ENCODE measurements around the gene VCAM1.

Gene VCAM1

DNA sequence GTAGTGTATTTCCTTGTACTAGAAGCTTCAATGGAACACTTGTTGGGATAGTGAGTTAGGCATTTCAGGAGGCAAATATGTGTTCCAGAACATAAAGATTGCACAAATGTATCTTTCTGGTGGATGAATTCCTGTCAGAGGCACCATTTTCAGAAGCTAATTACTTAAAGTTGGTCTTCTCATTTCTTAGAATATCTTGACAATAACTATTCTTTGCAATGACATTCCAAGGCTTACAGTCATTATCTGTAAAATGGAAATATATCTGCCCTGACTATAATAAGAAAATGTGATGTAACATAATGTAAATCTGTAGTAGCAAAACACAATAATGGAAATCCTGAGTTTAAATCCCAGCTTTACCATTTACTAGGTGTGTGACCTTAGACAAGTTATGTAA, 2.7 kb downstream of the VCAM1 start:
- DNase-seq (ENCODE audit: low spot score): no peak

DNA sequence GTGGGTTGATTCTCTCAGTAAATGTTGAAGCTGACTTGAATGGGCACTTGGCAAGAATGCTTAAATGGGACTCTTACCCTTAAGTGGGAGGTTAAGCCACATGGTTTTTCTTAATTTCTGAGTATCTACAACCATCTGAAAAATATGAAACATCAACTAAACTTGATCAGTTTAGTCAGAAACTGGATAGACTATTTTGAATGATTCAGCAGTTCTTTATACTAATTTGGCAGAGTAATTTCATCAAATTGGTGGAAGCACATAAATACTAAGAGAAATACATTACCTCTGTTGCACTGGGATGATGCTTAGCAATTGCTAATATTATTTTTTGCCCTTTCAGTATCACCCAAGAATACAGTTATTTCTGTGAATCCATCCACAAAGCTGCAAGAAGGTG, 4.7 kb downstream of the VCAM1 start:
- no peak for DNase-seq (ENCODE audit: low spot score)

DNA sequence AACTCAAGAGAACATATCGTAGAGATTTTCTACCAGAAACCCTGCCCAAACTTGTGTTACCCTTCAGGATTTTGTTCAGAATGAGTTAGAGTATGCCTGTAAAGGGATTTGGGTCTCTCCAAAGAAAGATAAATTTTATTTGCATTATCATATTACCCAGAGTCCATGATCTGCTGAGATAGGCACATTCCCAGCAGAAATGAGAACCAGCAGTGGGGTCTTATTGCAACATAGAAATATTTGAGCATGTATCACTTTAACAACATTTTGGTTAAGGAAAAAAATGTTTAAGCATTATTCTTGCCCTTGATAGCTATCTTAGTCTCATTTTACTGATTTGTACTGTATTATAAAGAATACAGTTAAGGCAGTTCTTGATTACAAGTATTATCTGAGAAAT, 10.6 kb downstream of the VCAM1 start:
- no peak for DNase-seq (ENCODE audit: low spot score)

DNA sequence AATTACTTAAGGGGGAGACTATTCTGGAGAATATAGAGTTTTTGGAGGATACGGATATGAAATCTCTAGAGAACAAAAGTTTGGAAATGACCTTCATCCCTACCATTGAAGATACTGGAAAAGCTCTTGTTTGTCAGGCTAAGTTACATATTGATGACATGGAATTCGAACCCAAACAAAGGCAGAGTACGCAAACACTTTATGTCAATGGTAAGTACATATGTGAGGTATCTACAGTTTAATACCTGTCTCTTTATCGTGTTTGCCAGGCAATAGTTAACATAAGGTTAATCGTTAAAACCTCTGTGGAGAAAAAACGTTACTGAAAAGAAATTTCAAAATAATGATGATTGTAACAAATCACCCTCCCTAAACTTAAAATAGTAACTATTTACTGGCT, 11.8 kb downstream of the VCAM1 start:
- no peak for DNase-seq (ENCODE audit: low spot score)

DNA sequence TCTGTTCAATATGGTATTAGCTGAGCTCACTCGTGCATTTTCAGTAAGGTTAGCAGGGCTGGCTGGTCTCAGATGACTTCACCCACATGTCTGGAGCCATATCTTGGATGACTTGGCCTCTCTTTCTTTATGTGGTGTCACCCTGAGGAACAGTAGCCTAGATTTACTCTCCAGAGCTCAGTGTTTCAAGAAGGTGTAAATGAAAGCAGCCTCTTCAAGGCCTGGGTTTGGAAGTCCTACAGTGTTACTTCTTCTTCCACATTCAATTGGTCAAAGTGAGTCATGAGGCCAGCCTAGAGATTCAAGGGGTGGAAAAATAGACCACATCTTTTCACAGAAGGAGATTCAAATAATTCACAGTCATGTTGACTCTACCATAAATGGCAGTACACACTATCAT, 12.2 kb downstream of the VCAM1 start:
- DNase-seq (ENCODE audit: low spot score): no peak

DNA sequence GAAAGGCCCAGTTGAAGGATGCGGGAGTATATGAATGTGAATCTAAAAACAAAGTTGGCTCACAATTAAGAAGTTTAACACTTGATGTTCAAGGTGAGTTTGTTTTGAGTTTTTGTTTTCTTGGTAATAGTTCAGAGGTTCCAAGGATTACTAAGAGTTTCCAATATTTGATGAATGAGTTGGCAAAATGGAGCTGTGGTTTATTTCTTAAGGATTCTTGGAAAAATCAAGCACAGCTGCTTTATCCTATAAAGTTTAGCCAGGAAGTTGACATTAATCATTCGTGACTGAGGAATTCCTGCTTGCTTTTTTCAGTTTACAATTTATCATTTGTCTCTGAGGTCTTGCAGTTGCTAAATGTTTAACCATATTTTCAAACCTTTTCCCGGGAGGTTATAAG, 15.1 kb downstream of the VCAM1 start:
- DNase-seq (ENCODE audit: low spot score): no peak

DNA sequence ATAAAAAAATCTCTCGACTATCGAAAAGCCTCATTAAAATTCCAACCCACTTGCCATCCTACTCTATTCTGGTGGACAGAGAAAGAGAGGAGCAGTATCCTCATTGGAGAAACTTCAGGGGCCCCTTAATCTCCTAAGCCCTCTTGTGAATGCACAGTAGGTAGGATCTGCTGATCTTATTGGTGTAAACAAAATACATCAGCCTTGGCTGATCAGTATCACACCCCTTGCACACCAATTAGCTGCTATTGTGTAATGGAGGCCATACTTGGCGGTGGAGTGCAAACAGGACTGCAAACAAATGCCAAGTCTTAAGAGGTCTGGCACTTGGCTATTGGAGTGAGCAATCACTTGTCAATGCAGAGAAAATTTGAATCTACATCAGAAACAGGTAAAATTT, 15.7 kb downstream of the VCAM1 start:
- no peak for DNase-seq (ENCODE audit: low spot score)

DNA sequence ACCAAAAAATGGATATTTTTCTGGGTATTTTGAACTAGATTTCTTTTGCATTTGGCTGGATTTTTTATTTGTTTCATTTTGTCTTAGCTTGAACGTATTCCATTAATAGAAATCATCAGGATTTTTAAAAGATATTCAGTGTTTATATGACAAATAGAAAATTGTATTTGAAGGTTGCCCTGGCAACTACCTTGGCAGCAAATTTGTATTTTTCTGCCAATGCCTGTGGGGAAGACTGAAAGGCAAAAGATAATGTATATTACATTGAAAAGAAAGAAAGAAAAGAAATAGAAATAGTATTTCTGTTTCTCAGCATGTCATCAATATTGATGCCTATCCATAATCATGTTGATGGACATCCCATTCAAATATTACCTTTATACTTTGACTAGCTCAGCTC, 16.8 kb downstream of the VCAM1 start:
- DNase-seq (ENCODE audit: low spot score): no peak

DNA sequence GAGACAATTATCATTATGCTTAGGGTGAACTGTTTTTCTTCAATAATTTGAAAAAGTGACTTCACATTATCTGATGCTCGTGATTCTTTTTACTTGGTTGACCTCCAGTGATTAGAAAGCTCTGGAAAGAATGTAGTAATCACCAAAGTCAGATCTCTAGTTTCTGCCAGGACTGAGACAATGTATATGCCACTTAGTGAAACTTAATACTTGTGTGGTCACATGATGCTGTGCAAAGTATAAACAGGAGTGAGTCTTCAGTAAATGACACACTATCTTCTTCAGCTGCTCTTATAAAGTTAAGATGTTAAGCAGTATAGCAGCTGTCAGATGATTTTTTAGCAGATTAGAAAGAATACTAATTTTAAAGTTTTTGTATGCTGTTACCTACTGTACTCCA, 17.2 kb downstream of the VCAM1 start:
- DNase-seq (ENCODE audit: low spot score): no peak

DNA sequence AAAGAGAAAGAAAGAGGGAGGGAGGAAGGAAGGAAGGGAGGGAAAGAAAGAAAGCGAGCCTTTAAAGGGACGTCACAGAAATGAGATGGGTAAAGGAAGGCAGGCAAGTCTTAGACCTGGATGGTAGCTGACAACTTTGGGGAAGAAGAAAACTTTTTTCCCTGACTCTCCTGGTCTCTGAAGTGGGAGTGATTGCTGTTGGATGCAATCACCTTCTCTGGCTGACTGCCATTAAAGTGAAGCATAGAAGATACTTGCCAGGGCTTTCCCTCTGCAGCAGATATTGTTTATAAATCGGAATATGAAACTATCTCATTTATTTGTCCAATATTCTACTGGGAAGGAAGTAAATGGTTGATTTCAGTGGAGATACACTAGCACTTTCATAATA, 27.0 kb downstream of the VCAM1 start:
- no peak for DNase-seq (ENCODE audit: low spot score)

DNA sequence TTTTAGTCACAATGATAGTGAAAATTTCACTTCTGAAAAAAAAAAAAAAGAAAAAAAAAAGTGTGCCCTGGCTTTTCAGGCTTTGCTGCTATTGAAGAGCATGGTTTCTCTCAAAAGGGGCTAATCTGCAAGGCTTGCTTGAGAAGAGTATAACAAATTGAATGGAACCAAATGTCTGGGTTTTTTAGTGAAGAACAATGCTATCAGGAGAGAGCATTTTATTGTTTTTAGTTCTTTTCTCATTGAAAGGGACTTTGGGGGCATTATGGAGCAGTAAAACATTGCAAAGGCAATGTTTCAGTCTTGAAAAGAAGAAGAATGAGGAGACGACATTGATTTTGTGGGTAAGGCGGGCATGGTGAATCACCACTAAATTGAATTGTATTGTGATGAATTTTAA, 28.2 kb downstream of the VCAM1 start:
- no peak for DNase-seq (ENCODE audit: low spot score)

DNA sequence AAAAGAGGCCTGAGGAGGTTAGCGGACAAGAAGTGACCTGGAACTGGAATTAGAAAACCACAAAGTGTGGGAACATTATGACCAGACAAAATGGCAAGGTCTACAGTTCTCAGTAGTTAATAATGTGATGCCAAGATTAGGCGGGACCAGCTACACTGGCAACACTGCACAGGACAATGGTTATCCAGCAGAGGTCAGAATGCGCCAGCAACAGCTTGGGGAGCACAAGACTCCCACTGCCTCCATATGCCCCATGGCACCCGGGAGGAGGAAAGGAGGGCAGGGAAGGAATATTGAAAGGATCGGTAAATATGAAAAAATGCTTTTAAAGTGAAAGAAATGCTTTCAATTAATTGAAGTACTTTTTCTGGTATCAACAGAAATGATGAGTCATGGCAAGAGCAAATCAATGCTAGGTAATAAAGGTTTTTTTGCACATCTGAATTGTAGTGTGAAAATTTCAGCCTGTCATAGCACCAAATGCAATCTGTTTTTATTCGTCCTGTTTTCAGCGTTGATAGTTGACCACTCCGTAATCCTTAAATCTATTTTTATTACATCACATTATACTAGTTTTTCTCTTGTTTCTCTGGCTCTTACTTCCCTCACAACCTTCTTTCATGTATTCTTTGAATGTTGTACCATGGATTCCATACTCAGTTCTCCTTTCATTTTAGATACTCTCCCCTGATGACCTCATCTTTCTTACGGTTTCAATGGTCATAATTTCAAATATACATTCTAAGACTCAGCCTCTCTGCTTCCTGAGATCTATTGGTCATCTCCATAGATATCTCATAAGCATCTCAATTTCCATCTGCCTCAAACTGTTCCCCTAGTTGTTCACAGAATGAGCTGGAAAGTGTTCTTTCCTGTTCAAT, 30.7 kb downstream of the VCAM1 start:
- DNase-seq (ENCODE audit: low spot score): no peak

DNA sequence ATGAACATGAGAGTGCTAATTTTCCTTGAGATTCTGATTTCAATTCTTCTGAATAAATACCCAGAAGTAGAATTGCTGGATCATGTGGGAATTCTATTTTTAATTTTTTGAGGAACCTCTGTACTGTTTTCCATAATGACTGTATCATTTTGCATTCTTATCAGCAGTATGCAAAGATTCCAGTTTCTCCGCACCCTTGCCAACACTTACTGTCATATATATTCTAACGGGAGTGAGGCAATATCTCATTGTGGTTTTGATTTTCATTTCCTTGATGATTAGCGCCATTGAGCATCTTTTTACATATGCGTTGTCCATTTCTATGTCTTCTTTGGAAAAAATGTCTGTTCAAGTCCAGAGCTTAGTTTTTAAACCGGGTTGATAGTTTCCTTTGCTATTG, 33.2 kb downstream of the VCAM1 start:
- no peak for DNase-seq (ENCODE audit: low spot score)

DNA sequence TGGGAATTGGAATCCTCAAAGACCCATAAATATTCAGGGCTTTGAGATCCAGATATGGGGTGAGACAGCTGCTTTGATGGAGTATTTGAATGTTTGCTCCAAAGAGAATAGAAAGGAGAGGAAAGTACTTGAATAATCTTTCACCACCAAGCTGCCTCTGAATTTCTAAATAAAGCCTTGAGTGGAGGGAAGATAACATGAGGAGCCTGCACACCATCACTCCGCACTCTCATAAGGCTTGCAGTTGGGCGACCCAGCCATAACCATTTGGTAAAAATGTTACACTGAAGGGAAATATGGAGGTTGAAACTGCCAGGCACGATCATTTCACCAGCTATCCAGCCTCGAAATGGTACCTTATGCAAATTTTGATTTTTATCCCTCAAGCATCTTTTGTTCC, 38.4 kb downstream of the VCAM1 start:
- DNase-seq (ENCODE audit: low spot score): no peak

DNA sequence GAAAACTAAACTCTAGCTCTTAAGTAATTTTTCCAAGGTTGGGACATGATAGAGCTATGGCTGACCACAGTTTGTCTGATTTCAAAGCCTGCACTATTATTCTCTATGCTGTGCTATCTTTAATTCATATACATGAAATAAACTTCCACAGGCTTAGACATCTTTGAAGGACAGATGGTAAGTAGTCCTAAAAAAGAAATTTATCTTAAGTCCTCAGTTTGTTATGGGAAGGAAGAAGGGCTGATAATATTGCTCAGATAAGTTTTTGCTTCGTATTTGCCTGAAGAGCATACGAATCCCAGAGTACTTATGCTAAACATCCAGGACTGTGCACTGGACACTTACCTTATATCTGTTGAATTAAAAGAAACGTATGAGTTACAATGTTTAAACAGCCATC, 39.6 kb downstream of the VCAM1 start:
- DNase-seq (ENCODE audit: low spot score): no peak

DNA sequence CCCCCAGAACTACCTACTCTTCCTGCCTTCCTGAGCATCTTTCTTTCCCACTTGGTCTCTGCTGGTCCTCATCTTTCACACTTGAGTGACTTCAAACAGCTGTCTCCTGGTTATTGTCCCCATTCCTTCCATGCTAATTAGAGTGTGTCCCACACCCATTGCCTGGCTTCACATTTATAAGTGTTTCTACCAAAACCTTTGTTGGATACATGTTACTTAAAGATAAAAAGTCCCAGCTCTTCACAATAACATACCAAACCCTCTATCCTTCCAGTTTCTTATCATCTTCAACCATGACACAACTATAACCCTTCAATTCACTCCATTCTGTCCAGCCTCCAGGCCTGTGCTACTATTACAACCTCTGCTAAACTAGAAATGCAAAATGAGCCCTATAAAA, 41.0 kb downstream of the VCAM1 start:
- no peak for DNase-seq (ENCODE audit: low spot score)

DNA sequence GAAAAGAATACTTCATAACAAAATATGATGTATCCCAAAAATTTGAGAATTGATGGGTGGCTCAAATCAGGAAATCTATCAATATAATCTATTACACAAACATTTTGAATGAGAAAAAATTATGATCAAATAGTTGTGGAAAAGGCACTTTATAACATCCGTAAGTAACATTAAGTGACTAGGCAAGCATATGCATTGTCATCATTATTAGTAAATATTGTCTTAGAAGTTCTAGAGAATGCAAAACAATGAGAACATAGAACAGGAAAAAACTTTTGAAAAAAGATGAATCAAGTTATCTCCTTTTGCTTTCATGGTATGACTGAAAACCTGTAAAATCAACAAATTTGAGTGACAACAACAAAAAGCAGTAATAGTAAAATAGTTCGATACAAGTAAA, 42.9 kb downstream of the VCAM1 start:
- no peak for DNase-seq (ENCODE audit: low spot score)

DNA sequence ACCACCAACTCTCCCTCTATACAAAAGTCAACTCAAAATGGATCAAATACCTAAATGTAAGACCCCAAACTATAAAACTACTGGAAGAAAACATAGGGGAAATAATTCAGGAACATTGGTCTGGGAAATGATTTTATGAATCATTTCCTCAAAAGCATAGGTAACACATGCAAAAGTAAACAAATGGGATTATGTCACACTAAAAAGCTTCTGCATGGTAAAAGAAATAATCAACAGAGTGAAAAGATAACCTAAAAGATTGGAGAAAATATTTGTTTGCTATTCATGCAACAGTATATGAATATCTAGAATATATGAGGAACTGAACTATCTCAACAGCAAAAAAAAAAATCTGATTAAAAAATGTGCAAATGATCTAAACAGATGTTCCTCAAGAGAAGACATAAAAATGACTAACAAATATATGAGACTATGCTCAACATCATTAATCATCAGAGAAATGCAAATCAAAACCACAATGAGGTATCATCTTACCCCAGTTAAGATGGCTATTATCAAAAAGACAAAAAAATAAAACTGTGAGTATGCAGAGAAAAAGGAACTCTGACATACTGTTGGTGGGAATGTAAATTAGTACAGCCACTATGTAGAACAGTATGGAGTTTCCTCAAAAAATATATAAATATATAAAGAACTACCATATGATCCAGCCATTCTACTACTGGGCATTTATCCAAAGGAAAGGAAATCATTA, 47.8 kb downstream of the VCAM1 start:
- no peak for DNase-seq (ENCODE audit: low spot score)

DNA sequence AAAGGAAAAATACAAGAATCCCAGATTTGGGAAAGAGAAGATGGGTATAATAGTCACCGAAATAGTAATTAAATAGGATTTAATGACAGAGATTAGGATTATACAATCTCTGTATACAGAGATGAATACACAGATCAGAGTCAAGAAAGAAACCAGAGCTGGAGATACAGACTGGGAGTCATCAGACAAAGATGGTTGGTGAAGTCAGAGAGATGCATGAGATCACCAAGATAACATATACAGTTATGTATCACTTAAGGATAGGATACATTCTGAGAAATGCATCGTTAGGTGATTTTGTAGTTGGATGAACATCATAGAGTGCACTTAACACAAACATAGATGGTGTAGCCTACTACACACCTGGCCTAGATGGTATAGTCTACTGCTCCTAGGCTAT, 49.8 kb downstream of the VCAM1 start:
- no peak for DNase-seq (ENCODE audit: low spot score)

DNA sequence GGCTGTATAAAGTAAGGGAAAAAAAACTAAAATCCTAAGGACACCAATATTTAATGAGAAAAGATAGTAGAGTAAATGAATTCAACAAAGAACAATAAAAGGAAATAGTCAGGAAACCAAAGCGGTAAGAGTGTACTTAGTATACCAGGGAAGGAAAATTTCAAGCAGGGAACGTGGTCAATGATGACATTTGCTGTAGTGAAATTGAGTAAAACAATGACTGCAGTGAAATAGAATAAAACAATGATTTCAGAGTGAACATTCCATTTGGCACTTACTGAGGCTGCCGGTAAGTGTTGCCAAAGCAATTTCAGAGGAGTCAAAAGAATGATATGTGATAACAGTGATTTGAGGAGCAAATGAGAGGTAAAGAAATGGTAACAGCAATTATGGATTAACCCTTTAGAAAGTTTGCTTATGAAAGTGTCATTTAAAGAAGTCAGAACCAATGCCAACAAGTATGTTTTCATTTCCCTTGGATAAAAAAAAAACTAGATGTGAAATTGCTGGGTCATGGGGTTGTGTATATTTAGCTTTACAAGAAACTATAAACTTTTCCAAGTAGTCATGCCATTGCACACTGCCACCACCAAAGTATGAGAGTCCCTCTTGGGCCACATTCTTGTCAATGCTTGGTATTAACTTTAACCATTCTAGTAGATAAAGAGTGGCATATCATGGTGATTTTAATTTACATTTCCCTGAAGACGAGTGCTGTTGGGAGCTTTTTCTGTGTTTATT, 50.5 kb downstream of the VCAM1 start:
- no peak for DNase-seq (ENCODE audit: low spot score)

DNA sequence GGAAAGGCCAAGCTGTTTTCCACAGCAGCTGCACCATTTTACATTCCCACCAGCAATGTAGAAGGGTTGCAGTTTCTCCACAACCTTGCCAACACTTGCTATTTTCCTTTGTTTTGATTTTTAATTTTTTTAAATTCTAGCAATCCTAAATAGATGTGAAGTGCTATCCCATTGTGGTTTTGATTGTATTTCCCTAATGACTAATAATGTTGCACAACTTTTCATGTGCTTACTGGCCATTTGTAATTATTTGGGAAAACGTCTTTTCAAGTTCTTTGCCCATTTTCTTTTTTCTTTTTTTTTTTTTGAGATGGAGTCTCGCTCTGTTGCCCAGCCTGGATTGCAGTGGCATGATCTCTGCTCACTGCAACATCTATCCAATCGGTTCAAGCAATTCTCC, 53.9 kb downstream of the VCAM1 start:
- DNase-seq (ENCODE audit: low spot score): no peak

DNA sequence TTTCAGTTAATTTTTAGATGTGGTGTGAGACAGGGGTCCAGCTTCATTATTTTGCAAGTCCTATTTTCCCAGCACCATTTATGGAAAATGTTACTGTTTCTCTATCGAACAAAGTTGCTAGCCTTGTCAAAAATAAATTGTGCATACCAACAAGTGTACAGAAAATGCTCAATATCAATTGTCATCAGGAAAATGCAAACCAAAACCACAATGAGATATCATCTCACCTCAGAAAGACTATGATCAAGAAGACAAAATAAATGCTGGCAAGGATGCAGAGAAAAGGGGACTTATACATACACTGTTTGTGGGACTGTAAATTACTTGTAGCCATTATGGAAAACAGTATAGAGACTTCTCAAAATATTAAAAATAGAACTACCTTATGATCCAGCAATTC, 54.8 kb downstream of the VCAM1 start:
- no peak for DNase-seq (ENCODE audit: low spot score)

DNA sequence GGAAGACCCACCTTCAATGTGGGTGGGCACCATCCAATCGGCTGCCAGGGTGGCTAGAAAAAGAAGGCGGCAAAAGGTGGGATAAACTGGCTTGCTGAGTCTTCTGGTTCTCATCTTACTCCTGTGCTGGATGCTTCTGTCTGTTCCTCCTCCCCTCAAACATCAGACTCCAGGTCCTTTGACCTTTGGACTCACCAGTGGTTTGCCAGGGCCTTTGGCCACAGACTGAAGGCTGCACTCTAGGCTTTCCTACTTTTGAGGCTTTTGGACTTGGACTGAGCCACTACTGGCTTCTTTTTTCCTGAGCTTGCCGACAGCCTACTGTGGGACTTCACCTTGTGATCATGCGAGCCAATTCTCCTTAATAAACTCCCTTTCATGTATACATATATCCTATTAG, 55.9 kb downstream of the VCAM1 start:
- DNase-seq (ENCODE audit: low spot score): no peak

Measured in NAMALWA (cell line).